Mesothelial cell of epicardium (in vitro differentiated cells): ENCODE data around the gene IPO11. TPM values are rescaled to one million over a fixed set of nuclear protein-coding genes. Genes with fewer than 3 reads are reported as not detected.
"Not testable (repeated sequence)": the region's sequence is repeated elsewhere in the genome, so short reads cannot be mapped to it uniquely, and the experiment has no call there.

Experiments
- DNase-seq, 2 experiments: peaks; one replicate each; pipeline ENCODE4 v3.0.0; 2021; ENCODE audit warnings: low spot score in 2 of 2; ENCODE audit not compliant: unreplicated experiment in 2 of 2
- H3K27ac Mint-ChIP-seq: 2 replicates; pipeline ENCODE4 v1.8.0; 2021; ENCODE audit warnings: mixed read lengths
- H3K27me3 Mint-ChIP-seq: 2 replicates; pipeline ENCODE4 v1.8.0; 2021; ENCODE audit warnings: low read depth, mixed read lengths
- H3K36me3 Mint-ChIP-seq: 2 replicates; pipeline ENCODE4 v1.8.0; 2021; ENCODE audit warnings: mixed read lengths
- H3K4me1 Mint-ChIP-seq: 2 replicates; pipeline ENCODE4 v1.8.0; 2021; ENCODE audit warnings: mixed read lengths
- H3K4me3 Mint-ChIP-seq: 2 replicates; pipeline ENCODE4 v1.8.0; 2021; ENCODE audit warnings: mild to moderate bottlenecking, moderate library complexity, mixed read lengths
- H3K9me3 Mint-ChIP-seq: 2 replicates; pipeline ENCODE4 v1.8.0; 2021; ENCODE audit warnings: mixed read lengths
- total RNA-seq: library from RNA; stranded (reverse); gene quantifications from 3 replicates; pipeline ENCODE4 v1.2.1, GENCODE V29; 2021
- TF ChIP-seq, protein P1 (sequence below): fragments of 200-600 bp; sonication (generic); IDR thresholded peaks from one replicate; pipeline ENCODE4 v1.5.0; 2021; ENCODE audit warnings: antibody characterized with exemption; ENCODE audit not compliant: unreplicated experiment

IPO11 gene
- total RNA-seq, 1 donor from 2014 or later: 31.9 TPM

- Mint-ChIP-seq H3K36me3 (no peaks in the 10 kb centered on the region), H3K9me3 (no peaks in the 10 kb centered on the region), H3K4me1 (peaks cover 9% of the 10 kb centered on the region), H3K27me3 (no peaks in the 10 kb centered on the region), H3K4me3 (no peak overlapping the region), H3K27ac (no peak overlapping the region)
- DNase-seq: no peak
- TF ChIP-seq, protein P1, sequence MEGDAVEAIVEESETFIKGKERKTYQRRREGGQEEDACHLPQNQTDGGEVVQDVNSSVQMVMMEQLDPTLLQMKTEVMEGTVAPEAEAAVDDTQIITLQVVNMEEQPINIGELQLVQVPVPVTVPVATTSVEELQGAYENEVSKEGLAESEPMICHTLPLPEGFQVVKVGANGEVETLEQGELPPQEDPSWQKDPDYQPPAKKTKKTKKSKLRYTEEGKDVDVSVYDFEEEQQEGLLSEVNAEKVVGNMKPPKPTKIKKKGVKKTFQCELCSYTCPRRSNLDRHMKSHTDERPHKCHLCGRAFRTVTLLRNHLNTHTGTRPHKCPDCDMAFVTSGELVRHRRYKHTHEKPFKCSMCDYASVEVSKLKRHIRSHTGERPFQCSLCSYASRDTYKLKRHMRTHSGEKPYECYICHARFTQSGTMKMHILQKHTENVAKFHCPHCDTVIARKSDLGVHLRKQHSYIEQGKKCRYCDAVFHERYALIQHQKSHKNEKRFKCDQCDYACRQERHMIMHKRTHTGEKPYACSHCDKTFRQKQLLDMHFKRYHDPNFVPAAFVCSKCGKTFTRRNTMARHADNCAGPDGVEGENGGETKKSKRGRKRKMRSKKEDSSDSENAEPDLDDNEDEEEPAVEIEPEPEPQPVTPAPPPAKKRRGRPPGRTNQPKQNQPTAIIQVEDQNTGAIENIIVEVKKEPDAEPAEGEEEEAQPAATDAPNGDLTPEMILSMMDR: no peak
Observed at GRCh38 chr5:62623271-62623670, 210.7 kb downstream of the IPO11 start.

DNA sequence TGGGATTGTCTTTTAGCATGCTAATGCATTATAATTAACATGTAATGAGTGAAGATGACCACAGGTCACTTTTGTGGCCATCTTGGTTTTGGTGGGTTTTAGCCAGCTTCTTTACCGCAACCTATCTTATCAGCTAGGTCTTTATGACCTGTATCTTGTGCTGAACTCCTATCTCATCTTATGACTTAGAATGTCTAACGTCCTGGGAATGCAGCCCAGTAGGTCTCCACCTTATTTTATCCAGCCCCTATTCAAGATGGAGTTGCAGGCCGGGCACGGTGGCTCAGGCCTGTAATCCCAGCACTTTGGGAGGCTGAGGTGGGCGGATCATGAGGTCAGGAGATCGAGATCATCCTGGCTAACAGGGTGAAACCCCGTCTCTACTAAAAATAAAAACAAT lies 211.9 kb downstream of the IPO11 start:
- H3K27me3 Mint-ChIP-seq, H3K4me3 Mint-ChIP-seq, H3K36me3 Mint-ChIP-seq, H3K9me3 Mint-ChIP-seq, DNase-seq, H3K27ac Mint-ChIP-seq: not testable (repeated sequence)
- peaks cover 18% of the 10 kb centered on the region for H3K4me1 Mint-ChIP-seq

DNA sequence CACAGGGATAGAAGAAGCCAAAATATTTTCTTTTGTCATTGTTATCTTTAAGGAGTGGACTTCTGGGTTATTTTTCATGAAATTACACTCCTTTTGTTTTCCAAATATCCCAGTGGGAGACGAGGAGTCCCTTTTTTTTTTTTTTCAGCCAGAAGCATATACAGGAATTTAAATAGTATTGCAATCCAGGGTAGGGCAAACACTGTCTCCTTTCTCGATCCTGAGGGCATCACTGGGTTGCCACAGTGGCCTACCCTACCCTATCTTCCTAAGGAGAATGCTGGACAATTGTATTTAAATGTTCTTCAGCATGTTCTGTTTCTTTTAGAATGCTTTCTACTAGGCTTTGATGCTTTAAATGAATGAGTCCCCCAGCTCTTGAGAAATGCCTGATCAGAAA lies 214.0 kb downstream of the IPO11 start:
- no peak for DNase-seq
- Mint-ChIP-seq H3K4me1 (peaks cover 10% of the 10 kb centered on the region), H3K27ac (no peak overlapping the region), H3K4me3 (no peak overlapping the region), H3K9me3 (no peaks in the 10 kb centered on the region), H3K36me3 (peaks cover 5% of the 10 kb centered on the region), H3K27me3 (no peaks in the 10 kb centered on the region)
- TF ChIP-seq, protein P1: no peak

GRCh38 chr5:62627121-62627520 lies 214.6 kb downstream of the IPO11 start:
- H3K27ac Mint-ChIP-seq: no peak overlapping the region
- H3K9me3 Mint-ChIP-seq: no peaks in the 10 kb centered on the region
- peaks cover 5% of the 10 kb centered on the region for H3K36me3 Mint-ChIP-seq
- no peak for DNase-seq
- H3K27me3 Mint-ChIP-seq: no peaks in the 10 kb centered on the region
- peaks cover 9% of the 10 kb centered on the region for H3K4me1 Mint-ChIP-seq
- TF ChIP-seq, protein P1: no peak
- H3K4me3 Mint-ChIP-seq: no peak overlapping the region

- Mint-ChIP-seq H3K36me3 (peaks cover 5% of the 10 kb centered on the region), H3K4me1 (peaks cover 9% of the 10 kb centered on the region), H3K27me3 (no peaks in the 10 kb centered on the region), H3K4me3 (no peak overlapping the region), H3K27ac (no peak overlapping the region), H3K9me3 (no peaks in the 10 kb centered on the region)
- no peak for DNase-seq
- TF ChIP-seq, protein P1: no peak
Observed at GRCh38 chr5:62627901-62628300, 215.3 kb downstream of the IPO11 start.

- H3K4me3 Mint-ChIP-seq: no peak overlapping the region
- TF ChIP-seq, protein P1: no peak
- DNase-seq: no peak
- H3K36me3 Mint-ChIP-seq: peaks cover 7% of the 10 kb centered on the region
- H3K4me1 Mint-ChIP-seq: peaks cover 9% of the 10 kb centered on the region
- H3K9me3 Mint-ChIP-seq: no peaks in the 10 kb centered on the region
- no peaks in the 10 kb centered on the region for H3K27me3 Mint-ChIP-seq
- H3K27ac Mint-ChIP-seq: no peak overlapping the region
Observed at GRCh38 chr5:62631909-62632580, 219.5 kb downstream of the IPO11 start.
